ENCODE measurements around the gene SNX20. TPM values are rescaled to one million over a fixed set of nuclear protein-coding genes. Genes with fewer than 3 reads are reported as not detected.

SNX20 gene
- total and polyA plus RNA-seq, 2 of the 13 experiments (the other 11 are each of a cell fraction or from before 2014, with no cell fraction given) = not detected

- FAIRE-seq = no peak
- POLR2A ChIA-PET = no interaction called here
Observed at GRCh38 chr16:50677351-50677750, 3.8 kb downstream of the SNX20 start.

More at GRCh38 chr16:50677351-50677750, 3.8 kb downstream of the SNX20 start:
- no peaks in the 10 kb centered on the region for H3K4me1 ChIP-seq (ENCODE audit: insufficient read depth, low read length)
- H3K9ac ChIP-seq (ENCODE audit: insufficient read depth, low read depth, low read length) = no peak overlapping the region
- H4K20me1 ChIP-seq (ENCODE audit: insufficient read depth, low read length) = no peaks in the 10 kb centered on the region
- TF ChIP-seq ZNF296 (CRISPR knock-in tag; conservative IDR thresholded peaks at IDR 0.05) (no peak), HOMEZ (CRISPR knock-in tag; IDR thresholded peaks at IDR 0.05; ENCODE audit: low read depth) (no peak), ZNF766 (CRISPR knock-in tag; IDR thresholded peaks at IDR 0.05; ENCODE audit: borderline replicate concordance) (no peak), MAFG (CRISPR knock-in tag; IDR thresholded peaks at IDR 0.05) (no peak), ZNF17 (CRISPR knock-in tag; IDR thresholded peaks at IDR 0.05) (no peak), SIX4 (CRISPR knock-in tag; IDR thresholded peaks at IDR 0.05) (no peak), SRY (CRISPR knock-in tag; IDR thresholded peaks at IDR 0.05) (no peak), ZNF687 (CRISPR knock-in tag; IDR thresholded peaks at IDR 0.05) (peak; percentile 27; the same call in 1 of the 2 replicates), CTCF (CRISPR knock-in tag; IDR thresholded peaks at IDR 0.05) (peak; percentile 59), MTF2 (CRISPR knock-in tag; IDR thresholded peaks at IDR 0.05; ENCODE audit: borderline replicate concordance) (no peak), PAF1 (CRISPR knock-in tag; IDR thresholded peaks at IDR 0.05) (no peak), ZBED4 (CRISPR knock-in tag; IDR thresholded peaks at IDR 0.05; ENCODE audit: borderline replicate concordance) (no peak), BRCA1 (CRISPR knock-in tag; IDR thresholded peaks at IDR 0.05) (no peak), STAG1 (CRISPR knock-in tag; IDR thresholded peaks at IDR 0.05) (0 out of 2 replicates have a peak, but pooled peaks have one; percentile 26)
- no peaks in the 10 kb centered on the region; a peak in 2 of 5 replicates for H3K27me3 ChIP-seq (ENCODE audit: control insufficient read depth in 1 of 2, insufficient read depth in 2 of 2, low read length in 2 of 2)
- no peak overlapping the region for H3K4me2 ChIP-seq (ENCODE audit: low read depth, low read length)
- no TSS peak for BruUV-seq (replicated peaks)
- H3K27ac ChIP-seq (ENCODE audit: extremely low read length, insufficient read depth, low read length) = no peak overlapping the region
- H3K79me2 ChIP-seq (ENCODE audit: insufficient read depth, low read length) = no peaks in the 10 kb centered on the region
- WGBS (ENCODE audit: low lambda C conversion rate) = 17% methylated on average over 3 of the region's 7 CpGs
- H3K9me3 ChIP-seq (ENCODE audit: low read length) = peaks cover 13% of the 10 kb centered on the region
- in situ Hi-C loops (cut with HindIII; ENCODE audit: extremely low pct_ligation_motif_present, low pct_unique_long_range_greater_than_20kb) = no loop called here
- H3K4me3 ChIP-seq (replicated peaks in 1 of 3; ENCODE audit: insufficient read depth in 1 of 3, low read depth in 2 of 3, low read length in 3 of 3) = no peak overlapping the region
- no peaks in the 10 kb centered on the region for H3K36me3 ChIP-seq (replicated peaks in 1 of 2; ENCODE audit: control insufficient read depth in 1 of 2, insufficient read depth in 2 of 2, low read length in 2 of 2)
- ATAC-seq (peak; percentile 38; the same call in 2 of the 3 replicates), DNase-seq (ENCODE audit: low spot score) (no peak)
- no peak overlapping the region for H2AFZ ChIP-seq (ENCODE audit: low read length)
- CTCF ChIA-PET (ENCODE audit: low intra/inter-chr PET ratio, low total read pairs) = interaction anchor here (0.7 kb wide), 1 partner anchor 129 kb away, joined by 3 read pairs; no protein-coding TSS in a partner anchor
- intact Hi-C loops (cut with micrococcal nuclease; ENCODE audit: unreplicated experiment) = no loop called here

Data from HepG2 (cell line).